Glutamatergic neuron (in vitro differentiated cells): ENCODE measurements around the gene MAPRE3. TPM values are rescaled to one million over a fixed set of nuclear protein-coding genes. Genes with fewer than 3 reads are reported as not detected.

ENCODE experiments used
- DNase-seq: peaks from one replicate; pipeline ENCODE4 v3.0.0; 2022
- H3K27ac Mint-ChIP-seq: one replicate; pipeline ENCODE4 v1.8.0; 2020; ENCODE audit warnings: mild to moderate bottlenecking, mixed read lengths, inconsistent platforms; ENCODE audit not compliant: unreplicated experiment
- H3K27me3 Mint-ChIP-seq: one replicate; pipeline ENCODE4 v1.8.0; 2020; ENCODE audit warnings: mild to moderate bottlenecking, moderate library complexity, mixed read lengths, inconsistent platforms; ENCODE audit not compliant: unreplicated experiment
- H3K36me3 Mint-ChIP-seq: one replicate; pipeline ENCODE4 v1.8.0; 2020; ENCODE audit warnings: mild to moderate bottlenecking, mixed read lengths, inconsistent platforms; ENCODE audit not compliant: unreplicated experiment
- H3K4me1 Mint-ChIP-seq: one replicate; pipeline ENCODE4 v1.8.0; 2020; ENCODE audit warnings: mild to moderate bottlenecking, low read depth, mixed read lengths, inconsistent platforms; ENCODE audit not compliant: unreplicated experiment
- H3K4me3 Mint-ChIP-seq: one replicate; pipeline ENCODE4 v1.8.0; 2020; ENCODE audit warnings: mild to moderate bottlenecking, mixed read lengths, inconsistent platforms; ENCODE audit not compliant: unreplicated experiment
- H3K9me3 Mint-ChIP-seq: one replicate; pipeline ENCODE4 v1.8.0; 2020; ENCODE audit warnings: mild to moderate bottlenecking, moderate library complexity, mixed read lengths, inconsistent platforms; ENCODE audit not compliant: unreplicated experiment
- total RNA-seq: library from RNA; stranded (reverse); fragmentation: NEBNext Ultra II Directional; extraction: Animal tissue kit (Norgen Biotek cat#: 25700); gene quantifications from one replicate; pipeline ENCODE4 v1.2.1, GENCODE V29; 2021; ENCODE audit not compliant: unreplicated experiment
- TF ChIP-seq, protein P1 (sequence below): fragments of 200-600 bp; sonication (generic); IDR thresholded peaks from one replicate; pipeline ENCODE4 v1.5.0; 2021; ENCODE audit not compliant: partially characterized antibody, unreplicated experiment

The MAPRE3 gene
- total RNA-seq, 1 donor from 2014 or later, result 49.2 TPM

DNA sequence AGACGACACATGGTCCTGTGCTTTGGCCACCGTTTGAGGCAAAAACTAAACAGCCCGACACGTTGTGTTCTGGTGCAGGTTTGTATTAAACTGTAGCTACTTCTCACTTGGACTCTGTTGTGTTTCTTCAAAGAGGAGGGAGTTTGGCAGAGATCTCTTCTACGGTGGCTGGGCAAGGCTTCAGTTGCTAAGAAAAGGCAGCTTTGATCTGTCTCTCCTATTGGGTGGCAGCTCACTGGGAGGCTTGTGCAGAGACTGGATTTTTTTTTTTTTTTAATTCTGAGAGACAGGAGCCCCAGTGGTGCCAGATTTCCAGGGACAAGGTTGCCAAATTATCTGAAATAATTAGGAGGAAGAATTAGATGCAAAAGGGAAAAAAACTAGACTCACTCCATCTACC lies 20.2 kb upstream of the MAPRE3 start:
- no peak for DNase-seq
- peaks cover 11% of the 10 kb centered on the region for H3K36me3 Mint-ChIP-seq
- no peak overlapping the region for H3K4me3 Mint-ChIP-seq
- H3K27ac Mint-ChIP-seq, result no peak overlapping the region
- TF ChIP-seq, protein P1, sequence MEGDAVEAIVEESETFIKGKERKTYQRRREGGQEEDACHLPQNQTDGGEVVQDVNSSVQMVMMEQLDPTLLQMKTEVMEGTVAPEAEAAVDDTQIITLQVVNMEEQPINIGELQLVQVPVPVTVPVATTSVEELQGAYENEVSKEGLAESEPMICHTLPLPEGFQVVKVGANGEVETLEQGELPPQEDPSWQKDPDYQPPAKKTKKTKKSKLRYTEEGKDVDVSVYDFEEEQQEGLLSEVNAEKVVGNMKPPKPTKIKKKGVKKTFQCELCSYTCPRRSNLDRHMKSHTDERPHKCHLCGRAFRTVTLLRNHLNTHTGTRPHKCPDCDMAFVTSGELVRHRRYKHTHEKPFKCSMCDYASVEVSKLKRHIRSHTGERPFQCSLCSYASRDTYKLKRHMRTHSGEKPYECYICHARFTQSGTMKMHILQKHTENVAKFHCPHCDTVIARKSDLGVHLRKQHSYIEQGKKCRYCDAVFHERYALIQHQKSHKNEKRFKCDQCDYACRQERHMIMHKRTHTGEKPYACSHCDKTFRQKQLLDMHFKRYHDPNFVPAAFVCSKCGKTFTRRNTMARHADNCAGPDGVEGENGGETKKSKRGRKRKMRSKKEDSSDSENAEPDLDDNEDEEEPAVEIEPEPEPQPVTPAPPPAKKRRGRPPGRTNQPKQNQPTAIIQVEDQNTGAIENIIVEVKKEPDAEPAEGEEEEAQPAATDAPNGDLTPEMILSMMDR, result no peak
- peaks cover 7% of the 10 kb centered on the region for H3K9me3 Mint-ChIP-seq
- H3K4me1 Mint-ChIP-seq, result peaks cover 3% of the 10 kb centered on the region
- peaks cover 15% of the 10 kb centered on the region for H3K27me3 Mint-ChIP-seq

DNA sequence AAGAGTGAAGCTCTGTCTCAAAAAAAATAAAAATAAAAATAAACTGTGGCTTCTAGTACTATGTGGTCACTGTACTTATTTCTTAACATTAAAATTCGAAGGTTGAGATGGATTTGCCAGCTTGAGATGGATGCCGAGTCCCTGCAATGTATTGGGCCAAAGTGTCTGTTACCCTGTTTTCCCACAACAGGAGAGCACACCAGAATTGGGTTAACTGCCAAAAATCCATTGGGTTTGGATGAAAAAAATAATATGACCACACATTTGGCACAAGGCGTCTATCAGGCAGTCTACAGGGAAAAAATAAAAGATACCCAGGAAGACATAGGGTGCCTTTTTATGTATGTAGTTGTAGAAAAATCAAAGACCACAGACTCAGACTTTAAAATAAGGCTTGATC lies 19.2 kb upstream of the MAPRE3 start:
- peaks cover 6% of the 10 kb centered on the region for H3K9me3 Mint-ChIP-seq
- peaks cover 3% of the 10 kb centered on the region for H3K4me1 Mint-ChIP-seq
- H3K27me3 Mint-ChIP-seq, result peaks cover 12% of the 10 kb centered on the region
- H3K36me3 Mint-ChIP-seq, result peaks cover 9% of the 10 kb centered on the region
- TF ChIP-seq, protein P1, result no peak
- H3K4me3 Mint-ChIP-seq, result no peak overlapping the region
- no peak for DNase-seq
- no peak overlapping the region for H3K27ac Mint-ChIP-seq

DNA sequence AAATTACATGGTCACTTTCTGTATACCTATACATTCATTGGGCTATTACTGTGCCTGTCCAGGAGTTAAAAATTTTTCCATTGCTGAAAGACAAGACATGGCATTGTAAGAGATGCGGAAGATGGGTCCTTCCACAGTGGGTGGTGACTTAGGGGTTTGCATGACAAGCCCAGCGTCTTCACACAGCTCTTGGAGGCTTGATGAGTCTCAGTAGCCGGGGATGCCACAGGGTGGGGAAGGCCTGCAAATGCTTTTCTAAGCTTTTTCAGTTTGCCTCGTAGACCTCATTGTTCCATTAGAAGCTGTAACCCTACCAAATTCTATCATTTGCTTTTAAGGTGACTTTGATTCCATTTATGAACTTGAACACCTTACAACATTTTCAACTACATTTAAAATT lies 18.1 kb upstream of the MAPRE3 start:
- peaks cover 3% of the 10 kb centered on the region for H3K4me1 Mint-ChIP-seq
- DNase-seq, result no peak

DNA sequence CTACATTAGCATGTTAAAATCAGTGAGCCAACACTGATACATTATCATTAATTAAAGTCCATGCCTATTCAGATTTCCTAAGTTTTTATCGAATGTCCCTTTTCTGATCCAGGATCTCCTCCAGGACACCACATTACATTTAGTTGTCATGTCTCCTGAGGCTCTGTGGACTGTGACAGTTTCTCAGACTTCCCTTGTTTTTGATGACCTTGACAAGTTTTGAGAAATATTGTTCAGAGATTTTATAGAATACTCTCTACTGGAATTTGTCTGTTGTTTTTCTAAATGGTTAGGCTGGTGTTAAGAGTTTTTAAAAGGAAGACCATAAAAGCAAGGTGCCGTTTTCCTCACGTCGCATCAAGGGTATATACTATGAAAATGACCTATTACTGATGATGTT lies 16.3 kb upstream of the MAPRE3 start:
- DNase-seq, result no peak
- no peak overlapping the region for H3K27ac Mint-ChIP-seq
- peaks cover under 1% of the 10 kb centered on the region for H3K36me3 Mint-ChIP-seq
- peaks cover 8% of the 10 kb centered on the region for H3K4me1 Mint-ChIP-seq
- peaks cover 6% of the 10 kb centered on the region for H3K27me3 Mint-ChIP-seq
- TF ChIP-seq, protein P1, result no peak
- H3K9me3 Mint-ChIP-seq, result peaks cover under 1% of the 10 kb centered on the region
- H3K4me3 Mint-ChIP-seq, result no peak overlapping the region

More for the DNA sequence above, 18.1 kb upstream of the MAPRE3 start:
- H3K27ac Mint-ChIP-seq, result no peak overlapping the region
- H3K27me3 Mint-ChIP-seq, result peaks cover 12% of the 10 kb centered on the region
- H3K4me3 Mint-ChIP-seq, result no peak overlapping the region
- TF ChIP-seq, protein P1, result no peak
- peaks cover 5% of the 10 kb centered on the region for H3K9me3 Mint-ChIP-seq
- H3K36me3 Mint-ChIP-seq, result peaks cover 6% of the 10 kb centered on the region

DNA sequence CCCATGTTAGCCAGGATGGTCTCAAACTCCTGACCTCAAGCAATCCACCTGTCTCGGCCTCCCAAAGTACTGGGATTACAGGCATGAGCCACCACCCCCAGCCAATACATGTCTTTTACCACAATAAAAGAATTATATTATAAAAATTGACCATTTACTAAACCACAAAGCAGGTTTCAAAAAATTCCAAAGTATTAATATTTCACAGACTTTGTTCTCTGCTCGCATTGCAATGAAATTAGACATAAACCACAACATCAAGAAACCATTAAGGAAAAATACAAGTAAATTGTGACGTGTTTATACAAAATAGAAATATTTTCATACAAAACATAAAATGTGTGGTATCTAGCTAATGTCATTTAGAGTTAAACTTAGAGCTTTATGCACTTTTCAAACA lies 13.4 kb upstream of the MAPRE3 start:
- no peaks in the 10 kb centered on the region for H3K36me3 Mint-ChIP-seq
- no peak for DNase-seq
- H3K27ac Mint-ChIP-seq, result no peak overlapping the region
- H3K9me3 Mint-ChIP-seq, result no peaks in the 10 kb centered on the region
- H3K4me3 Mint-ChIP-seq, result no peak overlapping the region
- peaks cover 8% of the 10 kb centered on the region for H3K4me1 Mint-ChIP-seq
- TF ChIP-seq, protein P1, result no peak
- no peaks in the 10 kb centered on the region for H3K27me3 Mint-ChIP-seq
